Measurements from ENCODE around the gene RTTN.

The RTTN gene

DNA sequence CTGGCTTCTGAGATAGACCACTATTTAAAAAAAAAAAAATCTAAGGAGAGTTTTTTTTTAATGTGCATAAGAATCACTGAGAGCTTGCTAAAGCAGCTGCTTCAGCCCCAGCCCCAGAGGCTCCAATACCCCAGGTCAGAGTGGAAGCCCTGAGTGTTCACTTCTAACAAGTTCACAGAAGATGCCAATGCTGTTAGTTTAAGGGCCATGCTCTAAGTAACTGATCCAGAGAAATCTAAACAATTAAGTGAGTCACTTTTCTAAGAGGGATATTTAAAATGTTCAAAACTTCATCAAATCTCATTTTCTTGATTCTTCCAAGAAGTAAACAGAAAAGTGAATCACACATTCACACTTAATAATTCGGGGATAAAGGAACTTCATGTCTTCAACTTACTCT is 131.4 kb downstream of the RTTN start:
- DNase-seq: no peak

DNA sequence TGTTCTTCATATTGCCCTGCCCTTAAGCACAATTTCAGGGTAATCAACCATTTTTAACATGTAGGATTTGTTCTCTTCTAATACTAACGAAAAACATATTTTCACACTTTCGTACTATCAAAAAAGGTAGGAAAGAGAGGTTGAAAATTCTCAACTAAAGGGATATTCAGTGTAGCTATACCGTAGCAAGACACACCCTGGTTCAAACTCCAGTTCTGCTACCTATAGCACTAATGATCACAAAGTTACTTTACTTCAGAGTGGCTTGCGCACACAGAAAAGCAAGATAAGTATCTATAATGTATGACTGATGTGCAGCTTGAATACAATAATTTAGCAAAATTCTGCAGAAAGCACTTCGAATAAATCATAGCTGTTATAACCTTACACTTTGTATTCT is 132.1 kb downstream of the RTTN start:
- no peak for DNase-seq

DNA sequence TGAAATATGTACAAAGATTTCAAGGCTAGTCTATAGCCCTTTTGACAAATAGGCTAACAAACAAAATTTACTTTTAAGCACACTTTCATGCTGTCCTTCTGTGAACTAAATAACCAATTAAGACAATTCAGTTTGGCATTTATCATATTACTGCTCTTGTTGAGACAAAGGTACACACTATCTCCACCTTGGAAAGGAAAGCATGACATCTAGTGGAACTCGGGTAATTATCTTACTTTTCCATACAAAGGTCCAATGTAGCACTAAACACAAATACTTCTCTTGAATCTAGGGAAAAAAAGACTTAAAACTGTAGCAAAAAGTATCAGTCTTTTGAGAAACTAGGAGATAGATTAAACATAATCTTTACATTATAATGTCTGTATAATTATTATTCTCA is 132.8 kb downstream of the RTTN start:
- DNase-seq: peak; percentile 2 to 38

DNA sequence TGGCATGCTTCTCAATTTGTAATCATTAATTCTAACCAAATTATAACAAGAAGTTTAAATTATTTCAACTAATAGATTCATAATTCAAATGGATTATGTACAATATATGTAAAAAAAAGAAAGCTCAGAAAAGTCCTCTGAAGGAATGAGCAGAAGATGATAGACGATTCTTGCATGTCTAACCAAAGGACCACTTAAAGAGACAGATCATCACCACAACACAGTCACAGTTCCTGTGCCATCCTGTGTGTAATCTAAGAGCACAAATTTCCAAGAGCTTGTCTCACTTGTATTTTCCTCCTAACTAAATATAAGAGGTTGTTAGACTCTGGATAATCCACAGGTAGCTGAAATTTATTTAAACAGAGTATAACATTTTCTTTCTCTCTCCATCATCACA is 135.5 kb downstream of the RTTN start:
- DNase-seq: no peak

DNA sequence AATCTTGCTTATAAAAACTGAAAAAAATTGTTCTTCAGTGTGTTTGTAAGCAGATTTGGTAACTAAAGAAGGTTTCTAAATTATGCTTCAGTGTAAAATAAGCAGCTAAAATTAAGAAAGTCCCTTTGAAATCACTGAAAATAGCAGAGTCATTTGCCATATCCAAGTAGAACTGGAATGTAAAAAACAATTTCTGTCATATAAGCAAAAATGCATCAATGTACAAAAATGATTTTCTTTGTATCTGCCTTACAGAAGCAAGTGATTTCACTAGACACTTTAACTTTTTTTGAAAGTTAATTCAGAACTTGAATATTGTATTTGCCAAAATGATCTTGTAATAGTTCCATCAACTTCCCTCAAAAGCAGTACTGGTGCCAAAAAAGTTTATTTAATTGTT is 136.1 kb downstream of the RTTN start:
- no peak for DNase-seq

DNA sequence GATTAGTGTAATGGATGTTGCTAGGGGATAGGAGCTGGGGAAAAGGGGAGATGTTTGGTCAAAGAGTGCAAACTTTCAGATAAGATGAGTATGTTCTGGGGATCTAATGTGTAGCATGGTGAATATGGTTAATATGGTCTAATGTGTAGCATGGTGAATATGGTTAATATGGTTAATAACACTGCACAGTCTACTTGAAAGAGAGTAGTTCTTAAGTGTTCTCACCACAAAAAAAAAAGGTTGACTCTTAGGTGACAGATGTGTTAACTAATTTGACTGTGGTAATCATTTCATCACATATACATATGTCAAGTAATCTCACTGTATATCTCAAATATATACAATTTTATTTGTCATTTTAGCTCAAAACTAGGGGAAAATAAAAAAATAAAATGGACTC is 136.5 kb downstream of the RTTN start:
- no peak for DNase-seq

DNA sequence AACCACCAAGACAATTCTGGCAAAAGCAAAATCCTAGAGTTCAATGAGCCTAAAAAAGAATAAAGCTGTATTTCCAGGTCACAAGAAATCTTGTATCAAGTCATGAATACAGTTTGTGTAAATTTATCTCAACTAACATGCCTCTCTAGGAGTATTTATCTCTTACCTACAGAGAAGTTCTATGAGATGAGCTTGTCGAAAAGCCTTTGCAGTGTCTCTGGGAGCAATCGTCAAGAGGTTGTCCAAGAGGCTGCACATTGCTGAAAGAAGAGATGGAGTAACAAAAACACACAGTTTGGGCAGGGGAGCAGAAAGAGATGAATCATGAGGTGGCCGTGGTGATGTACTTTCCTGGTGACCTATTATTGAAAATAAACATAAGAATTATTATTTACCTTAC is 145.8 kb downstream of the RTTN start:
- DNase-seq: no peak

DNA sequence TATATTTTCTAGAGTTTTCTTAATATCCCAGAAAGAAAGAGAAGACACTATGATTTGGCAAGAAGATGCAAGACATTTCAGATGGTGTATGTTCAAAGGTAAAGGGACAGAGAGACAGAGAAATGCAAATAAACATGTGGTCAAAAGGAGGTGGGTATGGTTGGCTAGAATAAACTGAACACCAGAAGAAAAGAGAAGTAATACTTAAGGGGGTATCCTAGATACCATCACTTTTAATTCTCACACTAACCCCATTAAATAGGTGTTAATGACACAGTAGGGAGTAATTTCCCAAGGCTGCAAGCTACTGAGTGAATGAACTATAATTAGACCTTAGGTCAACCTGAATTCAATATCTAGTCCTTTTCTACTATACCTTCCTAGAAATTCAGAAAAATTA is 146.6 kb downstream of the RTTN start:
- no peak for DNase-seq

DNA sequence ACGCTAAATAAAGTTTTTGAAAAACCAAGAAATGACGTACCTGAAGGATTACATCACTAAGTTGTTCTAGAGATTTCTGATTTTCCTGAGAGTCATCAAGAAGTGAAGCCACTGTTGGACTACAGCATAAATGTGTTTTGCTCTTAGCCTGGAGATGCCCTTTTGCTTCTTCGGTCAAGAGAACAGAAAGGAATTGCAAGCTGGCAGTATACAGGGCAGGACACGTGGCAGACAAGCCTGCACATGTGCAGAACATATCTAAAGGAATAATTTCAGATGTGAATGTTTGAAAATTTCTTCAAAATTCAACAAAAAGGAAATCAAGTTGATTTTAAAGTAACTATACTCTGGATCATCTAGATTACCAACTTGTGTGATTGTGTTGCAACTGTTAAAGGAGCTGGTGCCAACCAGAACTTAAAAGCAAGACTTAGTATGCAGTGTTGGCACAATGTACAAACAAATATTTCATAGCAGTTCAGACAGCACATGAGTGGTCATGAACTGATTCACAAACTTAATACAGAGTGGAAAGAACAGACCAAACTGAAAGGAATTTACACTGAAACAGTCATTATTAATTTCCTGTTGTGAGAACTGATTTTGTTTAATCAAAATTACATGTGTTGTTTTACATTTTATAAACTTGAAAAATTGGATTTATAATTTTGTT is 157.4 kb downstream of the RTTN start:
- no peak for DNase-seq

DNA sequence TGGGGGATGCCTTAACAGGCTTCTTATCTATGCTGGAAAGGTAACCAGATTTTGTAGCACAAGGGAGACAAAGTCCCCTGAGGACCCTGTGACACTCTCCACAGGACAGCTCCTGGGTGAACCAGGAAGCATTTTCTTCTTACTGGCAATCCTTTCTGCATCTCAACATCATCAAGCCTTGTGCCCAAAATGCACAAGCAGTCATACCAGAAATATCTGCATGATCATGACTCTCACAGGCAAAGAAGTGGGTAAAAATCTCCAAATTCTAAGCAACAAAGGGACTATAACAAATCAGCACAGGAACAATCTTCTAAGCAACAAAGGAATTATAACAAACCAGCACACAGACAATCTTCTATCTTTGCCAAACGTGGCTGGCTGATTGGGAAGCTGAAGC is 158.7 kb downstream of the RTTN start:
- DNase-seq: no peak

DNA sequence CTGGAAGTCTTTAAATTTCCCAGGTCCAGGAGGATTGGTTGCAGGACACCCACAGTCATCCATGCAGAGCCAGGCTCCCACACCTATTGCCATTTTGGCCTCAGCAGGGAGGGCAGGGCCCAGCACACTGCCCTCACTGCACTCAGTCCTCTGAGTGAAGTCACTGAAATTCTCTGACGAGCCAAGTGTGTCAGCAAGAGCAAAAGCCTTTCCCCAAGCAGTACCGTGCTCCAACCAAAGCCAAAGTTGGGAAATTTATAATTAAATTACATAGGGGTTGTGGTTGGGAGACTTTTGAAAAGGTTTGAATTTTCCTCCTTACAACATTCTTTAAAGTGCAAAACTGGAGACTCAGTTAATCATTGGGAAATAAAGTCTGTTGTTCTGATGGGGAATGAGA is 159.3 kb downstream of the RTTN start:
- no peak for DNase-seq

DNA sequence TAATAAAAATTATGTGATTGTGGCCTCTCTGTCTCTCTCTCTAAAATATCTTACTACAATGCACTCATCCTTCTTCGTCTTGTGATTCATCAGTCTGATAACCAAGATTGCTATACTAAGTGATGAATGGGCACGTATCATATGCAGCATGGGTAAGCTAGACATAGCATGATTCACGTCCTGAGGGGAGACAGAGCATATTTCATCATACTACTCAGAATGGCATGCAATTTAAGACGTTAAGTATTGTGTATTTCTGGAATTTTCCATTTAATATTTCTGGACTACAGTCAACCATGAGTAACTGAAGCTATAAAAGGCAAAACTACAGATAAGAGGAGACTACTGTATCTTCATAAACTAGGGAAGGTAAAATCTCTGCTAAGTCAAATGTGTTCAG is 160.9 kb downstream of the RTTN start:
- DNase-seq: no peak

DNA sequence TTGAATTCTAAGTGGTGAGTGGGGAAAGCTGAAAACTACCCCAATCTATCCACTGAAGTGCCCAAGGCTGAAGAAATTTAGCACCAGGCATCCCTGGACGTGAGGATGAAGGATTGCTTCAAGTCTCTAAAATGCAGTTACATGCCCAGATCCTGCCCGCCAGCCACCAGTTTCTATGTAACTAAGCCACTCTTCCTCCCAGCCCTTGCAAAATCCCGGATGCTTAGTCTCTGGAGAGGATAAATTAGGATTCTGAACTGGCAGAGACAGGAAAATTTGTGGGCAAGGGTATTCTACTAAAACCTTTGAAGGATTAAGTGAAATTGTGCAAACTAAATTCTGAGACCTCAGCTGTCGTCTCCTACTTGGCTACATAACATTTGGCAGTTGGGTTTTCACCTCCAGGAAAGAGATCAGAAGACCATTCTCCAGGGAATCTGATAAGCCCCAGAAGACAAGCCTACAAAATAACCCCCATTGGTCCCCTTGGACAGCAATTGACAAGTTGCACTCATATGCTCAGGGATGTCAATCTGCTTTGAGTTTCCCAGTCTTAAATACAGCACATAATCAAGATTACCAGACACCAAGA is 163.9 kb downstream of the RTTN start:
- no peak for DNase-seq

DNA sequence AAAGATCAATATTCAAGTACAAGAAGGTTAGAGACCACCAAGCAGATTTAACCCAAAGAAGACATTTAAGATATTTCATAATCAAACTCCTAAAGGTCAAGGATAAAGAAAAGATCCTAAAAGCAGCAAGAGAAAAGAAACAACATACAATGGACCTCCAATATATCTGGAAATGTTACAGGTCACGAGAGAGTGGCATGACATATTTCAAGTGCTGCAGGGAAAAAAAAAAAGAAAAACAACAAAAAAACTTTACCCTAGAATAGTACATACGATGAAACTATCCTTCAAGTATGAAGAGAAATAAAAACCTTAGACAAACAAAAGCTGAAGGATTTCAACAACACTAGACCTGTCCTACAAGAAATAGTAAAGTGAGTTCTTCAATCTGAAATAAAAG is 166.3 kb downstream of the RTTN start:
- no peak for DNase-seq

DNA sequence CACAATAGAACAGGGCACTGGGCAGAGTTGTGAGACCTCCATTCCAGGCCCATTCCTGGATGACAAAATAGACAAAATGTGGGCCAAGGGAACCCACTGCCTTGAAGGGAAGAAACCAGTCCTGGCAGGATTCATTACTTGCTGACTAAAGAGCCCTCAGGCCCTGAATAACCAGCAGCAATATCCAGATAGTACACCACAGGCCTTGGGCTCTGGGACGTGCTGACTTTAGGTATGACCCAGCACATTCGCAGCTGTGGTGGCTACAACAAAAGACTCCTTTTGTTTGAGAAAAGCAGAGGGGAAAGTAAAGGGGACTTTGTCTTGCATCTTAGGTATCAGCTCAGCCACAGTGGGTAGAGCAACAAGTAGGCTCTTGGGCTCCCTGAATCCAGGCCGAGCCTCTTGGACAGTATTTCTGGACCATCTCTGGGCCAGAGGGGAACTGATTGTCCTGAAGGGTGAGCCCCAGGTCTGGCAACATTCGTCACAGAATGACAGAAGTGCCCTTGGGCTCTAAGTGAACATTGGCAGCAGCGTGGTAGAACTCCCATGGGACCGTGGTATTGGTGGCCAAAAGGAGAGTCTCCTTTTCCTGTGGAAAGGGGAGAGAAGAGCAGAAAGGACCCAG is 167.9 kb downstream of the RTTN start:
- DNase-seq: no peak

DNA sequence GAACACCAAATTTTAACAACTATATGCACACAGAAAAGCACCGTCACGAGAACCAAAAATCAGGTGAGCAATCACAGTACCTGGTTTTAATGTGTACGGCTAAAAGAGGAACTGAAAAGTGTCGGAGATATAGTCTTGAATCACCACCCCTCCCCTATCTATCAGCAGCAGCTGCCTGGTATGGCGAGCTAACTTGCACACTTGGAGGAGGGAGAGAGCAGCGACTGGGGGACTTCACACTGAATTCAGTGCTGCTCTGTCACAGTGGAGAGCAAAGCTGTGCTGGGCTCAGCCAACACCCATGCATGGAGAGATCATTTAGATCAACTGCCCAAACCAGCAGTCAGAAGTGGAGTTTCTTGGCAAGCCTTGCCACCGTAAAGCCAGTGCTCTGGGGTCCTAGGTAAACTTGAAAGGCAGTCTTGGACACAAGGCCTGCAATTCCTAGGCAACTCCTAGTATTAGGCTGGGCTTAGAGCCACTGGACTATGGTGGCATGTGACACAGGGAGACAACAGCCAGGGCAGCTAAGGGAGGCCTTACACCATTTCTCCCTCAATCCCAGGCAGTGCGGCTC is 168.6 kb downstream of the RTTN start:
- no peak for DNase-seq

DNA sequence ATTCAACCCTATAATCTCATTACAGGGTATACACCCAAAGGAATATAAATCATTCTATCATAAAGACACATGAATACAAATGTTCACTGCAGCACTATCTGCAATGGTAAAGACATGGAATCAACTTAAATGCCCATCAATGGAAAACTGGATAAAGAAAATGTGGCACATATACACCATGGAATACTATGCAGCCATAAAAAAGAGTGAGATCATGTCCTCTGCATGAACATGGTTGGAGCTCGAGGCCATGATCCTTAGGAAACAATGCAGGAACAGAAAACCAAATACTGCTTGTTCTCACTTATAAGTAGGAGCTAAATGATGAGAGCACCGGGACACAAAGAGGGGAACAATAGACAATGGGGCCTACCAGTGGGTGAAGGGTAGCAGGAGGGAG is 169.3 kb downstream of the RTTN start:
- no peak for DNase-seq

DNA sequence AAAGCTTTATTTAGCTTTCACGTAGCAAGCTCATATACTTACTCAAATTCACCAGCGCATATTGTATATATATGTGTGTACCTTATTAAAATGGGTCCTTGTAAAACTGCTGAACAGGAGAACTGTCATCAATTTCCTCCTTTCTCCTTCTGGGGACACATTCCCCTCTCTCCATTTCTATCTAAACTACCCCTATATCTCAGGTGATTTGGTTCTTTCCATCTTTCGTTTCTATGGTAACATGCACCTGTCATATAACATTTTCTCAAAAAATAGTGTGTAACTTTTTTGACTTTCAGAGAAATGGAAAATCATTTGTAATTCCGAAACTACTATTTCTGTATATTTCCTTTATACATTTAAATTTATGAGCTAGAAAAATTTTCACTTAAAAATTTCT is 174.3 kb downstream of the RTTN start:
- DNase-seq: no peak

DNA sequence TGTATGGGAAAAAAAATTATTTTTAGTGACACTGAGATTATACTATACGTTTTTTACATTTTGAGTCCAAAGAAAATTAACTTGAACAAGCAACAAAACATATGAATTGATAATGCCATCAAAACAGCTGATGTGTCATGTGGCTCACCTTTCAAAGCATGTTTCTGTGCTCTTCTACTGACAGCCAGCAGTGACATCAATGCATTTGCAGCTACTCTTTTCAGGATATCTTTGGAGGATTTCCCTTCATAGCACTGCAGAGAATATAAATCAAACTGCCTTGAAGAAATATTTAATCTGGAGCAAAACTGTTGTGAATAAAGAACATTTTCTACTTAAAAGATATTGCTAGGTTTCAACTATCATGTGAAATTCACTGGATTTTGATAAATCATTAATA is 174.8 kb downstream of the RTTN start:
- DNase-seq: no peak

DNA sequence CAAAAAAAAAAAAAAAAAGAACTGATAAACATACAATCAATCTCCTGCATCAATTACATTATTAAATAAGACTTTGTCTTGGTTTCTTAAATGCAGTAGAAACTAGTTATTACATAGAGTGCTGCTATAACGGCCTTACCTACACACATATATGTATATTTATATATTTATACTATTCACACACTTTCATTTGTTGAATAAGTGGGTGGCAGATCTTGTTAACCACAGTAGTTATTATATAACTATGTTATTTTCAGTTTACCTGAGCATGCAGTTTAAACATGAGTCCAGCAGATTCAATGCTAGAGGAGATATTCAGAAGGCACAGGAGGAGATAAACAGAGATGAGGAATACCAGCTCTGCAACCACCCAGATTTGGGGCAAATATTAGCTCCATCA is 176.3 kb downstream of the RTTN start:
- DNase-seq: no peak

DNA sequence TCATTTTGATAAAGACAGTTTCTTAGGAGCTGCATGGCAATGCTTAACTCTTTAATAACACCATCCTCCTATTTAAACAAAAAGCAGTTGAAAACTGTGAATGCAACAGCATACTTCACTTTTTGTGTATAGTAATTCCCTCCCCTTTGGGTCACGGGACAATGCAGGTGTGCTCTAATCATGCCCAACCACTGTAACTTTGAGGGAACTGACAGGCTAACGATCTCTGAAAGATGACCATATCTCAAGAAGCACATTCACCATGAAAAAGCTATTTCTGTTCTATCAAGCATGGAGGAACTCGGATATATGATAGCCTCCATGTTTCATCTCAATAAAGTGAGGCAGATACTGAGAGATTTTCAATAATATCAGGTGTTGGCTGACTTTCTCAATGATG is 176.8 kb downstream of the RTTN start:
- no peak for DNase-seq

DNA sequence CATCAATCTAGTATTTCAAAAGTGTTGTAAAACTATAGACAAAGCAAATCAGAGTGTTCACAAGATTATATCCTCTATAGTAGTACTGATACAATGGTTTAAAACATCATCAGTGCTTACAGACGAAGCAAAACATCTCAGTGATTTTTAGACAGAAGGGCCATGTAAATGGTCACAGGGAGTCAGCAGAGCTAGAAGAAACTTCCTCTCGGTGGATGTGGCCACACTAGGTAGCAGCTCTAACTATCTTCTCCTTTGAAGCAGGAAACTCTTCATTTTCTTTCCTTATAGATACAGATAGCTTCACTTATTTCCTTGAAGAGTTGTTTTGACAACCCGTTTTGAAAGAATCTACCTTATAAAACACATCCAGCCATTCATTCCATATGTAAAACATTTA is 177.4 kb downstream of the RTTN start:
- no peak for DNase-seq

DNA sequence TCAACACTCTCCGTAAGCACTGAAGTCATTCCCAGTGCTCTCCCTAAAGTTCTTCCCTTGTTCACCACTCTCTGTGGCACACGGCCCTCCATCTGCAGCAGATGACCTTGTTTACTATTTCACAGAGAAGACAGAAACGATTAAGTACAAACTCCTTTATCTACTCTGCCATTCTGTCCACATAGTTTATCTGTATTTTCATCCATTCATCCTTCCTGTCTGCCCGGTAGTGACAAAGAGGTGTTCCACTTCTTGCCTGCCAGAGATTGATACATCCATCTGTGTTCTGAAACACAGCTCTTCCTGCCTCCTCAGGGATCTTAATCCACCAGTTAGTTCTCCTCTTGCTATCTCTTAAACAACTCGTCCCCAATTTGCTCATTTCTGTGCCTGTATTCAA is 179.9 kb downstream of the RTTN start:
- no peak for DNase-seq

DNA sequence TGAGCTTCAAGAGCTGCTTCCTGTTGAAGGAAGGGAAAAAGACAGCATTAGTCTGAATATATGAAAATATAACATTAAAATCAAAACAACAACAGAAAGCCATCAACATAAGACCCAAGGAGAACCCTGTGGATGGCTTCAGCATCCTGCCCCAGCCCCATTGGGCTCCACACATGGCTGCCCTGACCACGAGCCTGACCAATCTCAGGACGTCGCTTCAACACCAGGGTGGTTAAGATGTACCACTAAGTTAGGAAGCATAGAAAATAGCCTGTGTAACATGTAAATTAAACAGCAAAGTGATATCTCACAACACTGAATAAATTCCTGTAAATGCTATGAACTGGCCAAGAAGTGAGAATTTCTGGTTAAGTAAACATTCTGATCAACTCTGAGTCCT is 180.7 kb downstream of the RTTN start:
- DNase-seq: no peak

DNA sequence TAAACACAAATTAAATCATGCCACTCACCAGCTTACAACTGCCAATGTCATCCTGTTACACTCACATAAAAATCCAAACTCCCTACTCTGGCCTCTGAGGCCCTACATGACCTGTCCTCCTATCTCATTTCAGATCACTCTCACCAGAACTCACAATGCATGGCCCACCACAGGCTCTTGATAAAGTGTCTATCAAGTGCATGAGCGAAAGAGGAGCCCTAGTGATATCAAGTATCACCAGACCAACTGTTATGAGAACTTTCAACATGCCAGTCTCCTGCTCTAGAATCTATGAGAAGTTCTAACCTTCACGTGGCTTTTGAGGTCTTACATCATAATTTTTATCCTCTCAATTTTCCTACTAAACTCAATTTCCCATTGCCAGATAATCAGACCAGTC is 181.4 kb downstream of the RTTN start:
- DNase-seq: no peak
